ENCODE data around the gene NKRF. TPM values are rescaled to one million over a fixed set of nuclear protein-coding genes. Genes with fewer than 3 reads are reported as not detected.

The NKRF gene
- total and polyA plus RNA-seq, 7 donors: 3.6 to 8.1 (median 6.0) TPM

DNA sequence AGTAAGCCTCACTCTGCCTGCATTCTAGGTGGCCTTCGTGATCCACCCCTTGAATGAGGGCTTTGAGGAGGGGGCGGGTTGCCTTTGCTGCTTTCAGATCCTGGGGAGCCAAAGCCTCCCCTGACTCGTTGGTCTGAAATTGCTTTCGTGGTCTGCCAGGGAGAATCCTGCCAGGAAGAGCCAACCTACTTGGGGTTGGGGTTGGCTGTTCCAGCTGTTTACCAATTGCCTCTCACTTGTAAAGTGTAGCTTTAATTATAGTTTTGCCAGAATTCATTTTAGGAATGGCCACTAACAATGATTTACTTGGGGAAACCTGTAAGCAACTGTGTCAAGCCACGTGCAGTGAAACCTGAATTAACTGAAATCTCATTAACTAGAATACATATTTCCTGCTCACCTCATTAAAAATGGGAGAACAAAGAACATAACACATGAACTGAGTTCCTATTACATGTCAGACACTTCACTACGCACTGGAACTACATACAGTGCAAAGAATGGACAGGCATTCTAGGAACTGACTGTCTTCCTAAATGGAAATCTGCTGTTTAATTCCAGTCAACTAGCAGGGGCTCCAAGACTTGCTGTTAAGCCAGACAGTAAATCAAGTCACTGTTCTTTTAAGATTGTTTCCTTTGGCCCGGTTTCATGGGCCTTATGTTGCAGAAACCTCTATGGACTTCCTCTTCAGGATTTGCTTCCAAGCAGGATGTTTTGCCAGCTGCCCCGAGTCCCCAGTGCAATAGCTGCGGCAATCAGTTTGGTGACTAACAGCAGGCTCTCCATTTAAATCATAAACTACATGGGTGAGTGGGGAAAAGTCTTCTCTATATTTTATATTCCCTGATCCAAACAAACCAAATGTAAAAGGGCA lies 16.4 kb upstream of the NKRF start:
- Histone ChIP-seq H3K27me3 (ENCODE audit: insufficient read depth in 3 of 3, low read length in 2 of 3) (no peaks in the 10 kb centered on the region), H3K27ac (no peak overlapping the region), H3K4me1 (no peaks in the 10 kb centered on the region), H3K9me3 (no peaks in the 10 kb centered on the region), H3K36me3 (ENCODE audit: insufficient read depth in 1 of 2, low read depth in 1 of 2) (no peaks in the 10 kb centered on the region), H3K4me3 (no peak overlapping the region)
- intact Hi-C loops (cut with DNase I): no loop called here
- ATAC-seq: no peak
- WGBS, 3 donors: 38 to 50% (median 49%) methylated on average over 9 of the region's 9 CpGs
- DNase-seq: no peak
- TF ChIP-seq, protein P1, sequence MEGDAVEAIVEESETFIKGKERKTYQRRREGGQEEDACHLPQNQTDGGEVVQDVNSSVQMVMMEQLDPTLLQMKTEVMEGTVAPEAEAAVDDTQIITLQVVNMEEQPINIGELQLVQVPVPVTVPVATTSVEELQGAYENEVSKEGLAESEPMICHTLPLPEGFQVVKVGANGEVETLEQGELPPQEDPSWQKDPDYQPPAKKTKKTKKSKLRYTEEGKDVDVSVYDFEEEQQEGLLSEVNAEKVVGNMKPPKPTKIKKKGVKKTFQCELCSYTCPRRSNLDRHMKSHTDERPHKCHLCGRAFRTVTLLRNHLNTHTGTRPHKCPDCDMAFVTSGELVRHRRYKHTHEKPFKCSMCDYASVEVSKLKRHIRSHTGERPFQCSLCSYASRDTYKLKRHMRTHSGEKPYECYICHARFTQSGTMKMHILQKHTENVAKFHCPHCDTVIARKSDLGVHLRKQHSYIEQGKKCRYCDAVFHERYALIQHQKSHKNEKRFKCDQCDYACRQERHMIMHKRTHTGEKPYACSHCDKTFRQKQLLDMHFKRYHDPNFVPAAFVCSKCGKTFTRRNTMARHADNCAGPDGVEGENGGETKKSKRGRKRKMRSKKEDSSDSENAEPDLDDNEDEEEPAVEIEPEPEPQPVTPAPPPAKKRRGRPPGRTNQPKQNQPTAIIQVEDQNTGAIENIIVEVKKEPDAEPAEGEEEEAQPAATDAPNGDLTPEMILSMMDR (IDR thresholded peaks at IDR 0.05): no peak

DNA sequence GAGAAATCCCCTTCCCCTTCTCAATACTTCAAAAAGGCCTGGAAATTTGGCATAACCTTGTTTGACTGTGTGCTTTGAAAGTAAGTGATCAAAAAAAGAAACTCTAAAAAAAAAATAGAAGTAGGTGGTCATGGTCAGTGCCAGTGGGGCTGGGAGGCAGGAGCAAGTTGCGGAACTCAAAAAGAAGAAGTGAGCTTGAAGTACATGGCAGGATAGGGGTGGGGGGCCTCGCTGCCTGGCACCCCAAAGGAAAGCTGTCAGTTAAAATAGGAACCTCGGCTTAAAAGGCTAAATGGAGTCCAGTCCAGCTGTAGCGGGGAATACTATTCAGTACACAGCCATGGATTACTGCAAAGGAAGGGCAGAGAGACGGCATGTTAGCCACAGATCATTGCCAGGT lies 12.2 kb upstream of the NKRF start:
- TF ChIP-seq, protein P1 (IDR thresholded peaks at IDR 0.05): no peak
- Histone ChIP-seq H3K9me3 (no peaks in the 10 kb centered on the region), H3K27me3 (ENCODE audit: insufficient read depth in 3 of 3, low read length in 2 of 3) (no peaks in the 10 kb centered on the region), H3K36me3 (ENCODE audit: insufficient read depth in 1 of 2, low read depth in 1 of 2) (no peaks in the 10 kb centered on the region), H3K27ac (no peak overlapping the region), H3K4me1 (no peaks in the 10 kb centered on the region), H3K4me3 (no peak overlapping the region)
- 74 to 92% (median 87%) methylated on average over 5 of the region's 5 CpGs for WGBS, 3 donors
- ATAC-seq (no peak), DNase-seq (no peak)
- intact Hi-C loops (cut with DNase I): no loop called here

DNA sequence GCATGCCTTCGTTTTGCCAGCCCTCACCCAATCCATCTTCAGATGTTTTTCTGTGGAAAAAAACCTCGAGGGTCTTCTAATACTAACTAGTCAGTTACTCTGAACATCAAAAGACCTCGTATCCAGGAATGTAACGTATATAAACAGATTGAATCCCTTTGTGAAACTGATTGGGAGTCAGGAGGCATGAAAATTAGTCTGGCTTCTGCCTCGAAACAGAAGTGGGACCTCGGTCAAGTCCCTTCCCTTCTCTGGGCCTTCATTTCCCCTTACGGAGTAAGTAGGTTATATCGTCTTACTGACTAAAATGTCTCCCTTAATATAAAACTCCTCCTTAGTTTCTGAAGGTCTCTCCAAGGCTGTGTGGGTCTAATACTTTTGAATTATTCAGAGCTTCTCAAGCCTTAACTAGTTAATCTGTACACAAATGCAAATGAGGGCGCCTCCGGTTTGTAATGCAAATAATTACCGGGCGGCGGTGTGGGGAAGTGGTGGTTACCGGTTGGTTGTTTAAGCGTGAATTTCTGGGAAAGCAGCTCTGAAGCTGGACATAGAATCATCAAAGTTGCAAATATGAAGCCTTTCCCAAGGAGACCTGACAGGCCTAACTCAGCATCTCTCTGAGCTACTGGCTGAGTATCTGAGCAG lies 11.4 kb upstream of the NKRF start:
- Histone ChIP-seq H3K27me3 (ENCODE audit: insufficient read depth in 3 of 3, low read length in 2 of 3) (no peaks in the 10 kb centered on the region), H3K36me3 (ENCODE audit: insufficient read depth in 1 of 2, low read depth in 1 of 2) (no peaks in the 10 kb centered on the region), H3K4me1 (no peaks in the 10 kb centered on the region), H3K27ac (no peak overlapping the region), H3K4me3 (no peak overlapping the region), H3K9me3 (no peaks in the 10 kb centered on the region)
- intact Hi-C loops (cut with DNase I): no loop called here
- no peak for ATAC-seq
- TF ChIP-seq, protein P1 (IDR thresholded peaks at IDR 0.05): no peak
- 56 to 80% (median 77%) methylated on average over 15 of the region's 15 CpGs for WGBS, 3 donors
- DNase-seq: no peak

DNA sequence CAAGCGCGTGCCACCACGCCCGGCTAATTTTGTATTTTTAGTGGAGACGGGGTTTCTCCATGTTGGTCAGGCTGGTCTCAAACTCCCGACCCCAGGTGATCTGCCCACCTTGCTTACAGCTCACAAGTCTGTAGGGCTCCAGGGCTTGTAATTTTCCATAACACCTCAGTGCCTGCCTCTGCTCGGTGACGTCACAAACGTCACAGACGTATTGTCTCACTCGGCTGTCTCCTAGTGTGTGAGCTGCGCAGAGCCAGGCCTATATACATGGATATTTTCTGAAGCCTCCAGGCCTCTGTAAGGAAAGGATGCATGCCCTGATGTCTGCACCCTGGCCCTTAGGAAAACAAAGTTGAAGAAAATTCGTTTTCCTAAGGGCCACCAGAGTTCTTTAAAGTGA lies 8.6 kb upstream of the NKRF start:
- H3K4me1 ChIP-seq: no peaks in the 10 kb centered on the region
- H3K9me3 ChIP-seq: no peaks in the 10 kb centered on the region
- no peak overlapping the region for H3K4me3 ChIP-seq
- ATAC-seq (no peak), DNase-seq (no peak)
- TF ChIP-seq, protein P1 (IDR thresholded peaks at IDR 0.05): no peak
- no peak overlapping the region for H3K27ac ChIP-seq
- H3K36me3 ChIP-seq (ENCODE audit: insufficient read depth in 1 of 2, low read depth in 1 of 2): no peaks in the 10 kb centered on the region
- 81 to 88% (median 84%) methylated on average over 8 to 13 of the region's 13 CpGs for WGBS, 3 donors
- no peaks in the 10 kb centered on the region for H3K27me3 ChIP-seq (ENCODE audit: insufficient read depth in 3 of 3, low read length in 2 of 3)
- intact Hi-C loops (cut with DNase I): loop anchor here in 1 of 2 donors (5.0 kb wide), 1 partner anchor 118 kb away; no protein-coding TSS in a partner anchor
